H1 (cell line): ENCODE results near the gene ZNF407. TPM values are rescaled to one million over a fixed set of nuclear protein-coding genes. Genes with fewer than 3 reads are reported as not detected.

ENCODE experiments used
- CTCF ChIA-PET: fragments of 300-600 bp; sonication (Branson Sonifier 250); formaldehyde crosslinking; loops from one replicate; lab custom pipeline; 2021; ENCODE audit not compliant: partially characterized antibody; lab: Charles Lee
- POLR2A ChIA-PET: fragments of 300-600 bp; sonication (Branson Sonifier 250); formaldehyde crosslinking; loops from one replicate; lab custom pipeline; 2021; ENCODE audit warnings: inconsistent platforms; ENCODE audit not compliant: partially characterized antibody; lab: Charles Lee
- DNase-seq, 2 experiments: peaks; one replicate each; pipeline versions ENCODE4 v3.0.0 to v3.0.0-alpha.2; 2010 to 2022; ENCODE audit warnings: low spot score in 2 of 2, low read depth in 1 of 2, mixed read lengths in 1 of 2
- FAIRE-seq: peaks from 2 replicates; lab custom pipeline; 2011; peaks lifted over from hg19 to GRCh38; lab: Jason Lieb, UNC
- H2AFZ ChIP-seq: 2 replicates; pipeline ENCODE4 v1.8.1; 2012; ENCODE audit warnings: low read length, inconsistent platforms
- H2AK5ac ChIP-seq: 2 replicates; pipeline ENCODE4 v1.6.1; 2013; ENCODE audit warnings: low read depth, low read length
- H2BK120ac ChIP-seq: replicated peaks from 2 replicates; pipeline ENCODE3; 2013; ENCODE audit warnings: low read depth, low read length, inconsistent platforms
- H2BK12ac ChIP-seq: 2 replicates; pipeline ENCODE4 v1.6.1; 2013; ENCODE audit warnings: low read depth, low read length
- H2BK15ac ChIP-seq: 2 replicates; pipeline ENCODE4 v1.6.1; 2013; ENCODE audit warnings: low read length
- H2BK20ac ChIP-seq: 2 replicates; pipeline ENCODE4 v1.6.1; 2013; ENCODE audit warnings: low read length
- H2BK5ac ChIP-seq: 2 replicates; pipeline ENCODE4 v1.6.1; 2013; ENCODE audit warnings: low read depth, low read length
- H3K14ac ChIP-seq: 2 replicates; pipeline ENCODE4 v1.6.1; 2013; ENCODE audit warnings: inconsistent platforms; ENCODE audit not compliant: insufficient read length
- H3K18ac ChIP-seq: 2 replicates; pipeline ENCODE4 v1.6.1; 2013; ENCODE audit warnings: low read length; ENCODE audit errors: extremely low read depth
- H3K23ac ChIP-seq: 2 replicates; pipeline ENCODE4 v1.6.1; 2013; ENCODE audit warnings: inconsistent platforms; ENCODE audit not compliant: insufficient read length
- H3K23me2 ChIP-seq: 2 replicates; pipeline ENCODE4 v1.6.1; 2013; ENCODE audit warnings: low read depth, low read length
- H3K27ac ChIP-seq: 2 replicates; pipeline ENCODE4 v1.6.1; 2011; ENCODE audit warnings: low read depth, low read length, inconsistent platforms
- H3K27me3 ChIP-seq, 4 experiments: replicated peaks in 1 of 4; 1 replicate in 1 of 4; 2 replicates in 3 of 4; pipeline versions ENCODE4 v1.6.1 to v1.8.1; 2011 to 2013; ENCODE audit warnings: low read length in 3 of 4, mild to moderate bottlenecking in 3 of 4, inconsistent platforms in 2 of 4, mixed read lengths in 2 of 4, moderate library complexity in 1 of 4; ENCODE audit not compliant: control insufficient read depth in 3 of 4, insufficient read depth in 3 of 4; ENCODE audit errors: extremely low read depth in 1 of 4
- H3K36me3 ChIP-seq, 4 experiments: 2 replicates each; pipeline versions ENCODE4 v1.6.1 to v1.8.1; 2011 to 2013; ENCODE audit warnings: mild to moderate bottlenecking in 4 of 4, low read length in 3 of 4, moderate library complexity in 2 of 4, control low read depth in 1 of 4, inconsistent platforms in 1 of 4; ENCODE audit not compliant: insufficient read depth in 4 of 4, control insufficient read depth in 2 of 4
- H3K4ac ChIP-seq: replicated peaks from 2 replicates; pipeline ENCODE3; 2013; ENCODE audit warnings: low read length, low read depth, mixed read lengths, inconsistent platforms; ENCODE audit not compliant: insufficient read length
- H3K4me1 ChIP-seq, 4 experiments: replicated peaks in 1 of 4; 1 replicate in 1 of 4; 2 replicates in 3 of 4; pipeline versions ENCODE4 v1.6.1 to v1.8.1; 2011 to 2013; ENCODE audit warnings: low read length in 3 of 4, inconsistent platforms in 2 of 4, mixed read lengths in 1 of 4; ENCODE audit not compliant: insufficient read depth in 4 of 4, control insufficient read depth in 3 of 4
- H3K4me2 ChIP-seq, 2 experiments: 2 replicates each; pipeline versions ENCODE4 v1.6.1 to v1.8.1; 2011 to 2013; ENCODE audit warnings: low read depth in 2 of 2, low read length in 2 of 2, control low read depth in 1 of 2, inconsistent platforms in 1 of 2, mild to moderate bottlenecking in 1 of 2; ENCODE audit not compliant: insufficient read depth in 1 of 2
- H3K4me3 ChIP-seq, 4 experiments: fragments of 200-600, 300-600 bp in 1 of 4; sonication (generic), shearing (Covaris generic), sonication (Bioruptor Twin) in 1 of 4; 2 replicates each; pipeline versions ENCODE4 v1.5.1 to v1.8.1; 2011 to 2016; ENCODE audit warnings: low read length in 4 of 4, low read depth in 3 of 4, control low read depth in 2 of 4, inconsistent platforms in 2 of 4, mild to moderate bottlenecking in 2 of 4, mixed read lengths in 1 of 4, moderate library complexity in 1 of 4; ENCODE audit not compliant: insufficient read depth in 2 of 4; ENCODE audit errors: extremely low read depth in 1 of 4
- H3K56ac ChIP-seq: replicated peaks from 2 replicates; pipeline ENCODE3; 2013; ENCODE audit warnings: low read depth, mild to moderate bottlenecking, mixed read lengths, low read length, inconsistent platforms; ENCODE audit not compliant: insufficient read length
- H3K79me1 ChIP-seq: 2 replicates; pipeline ENCODE4 v1.6.1; 2013; ENCODE audit warnings: low read depth, low read length, control low read depth
- H3K79me2 ChIP-seq, 2 experiments: 2 replicates each; pipeline versions ENCODE4 v1.6.1 to v1.8.1; 2012 to 2013; ENCODE audit warnings: low read length in 2 of 2, mild to moderate bottlenecking in 2 of 2, inconsistent platforms in 1 of 2; ENCODE audit not compliant: insufficient read depth in 2 of 2, control insufficient read depth in 1 of 2
- H3K9ac ChIP-seq, 4 experiments: replicated peaks in 1 of 4; 1 replicate in 1 of 4; 2 replicates in 3 of 4; pipeline versions ENCODE4 v1.6.1 to v1.8.1; 2011 to 2013; ENCODE audit warnings: low read depth in 3 of 4, low read length in 3 of 4, control low read depth in 2 of 4, mild to moderate bottlenecking in 2 of 4, moderate library complexity in 2 of 4, inconsistent platforms in 1 of 4; ENCODE audit errors: extremely low read depth in 1 of 4
- H3K9me3 ChIP-seq, 2 experiments: 2 replicates each; pipeline versions ENCODE4 v1.6.1 to v1.8.1; 2012 to 2013; ENCODE audit warnings: mild to moderate bottlenecking in 2 of 2, moderate library complexity in 2 of 2, control low read depth in 1 of 2, inconsistent platforms in 1 of 2, low read depth in 1 of 2, low read length in 1 of 2, mixed read lengths in 1 of 2; ENCODE audit not compliant: insufficient read depth in 2 of 2
- H4K20me1 ChIP-seq, 2 experiments: replicated peaks in 1 of 2; 2 replicates each; pipeline versions ENCODE3 to v1.8.1; 2011 to 2013; ENCODE audit warnings: inconsistent platforms in 2 of 2, low read length in 2 of 2, mild to moderate bottlenecking in 1 of 2; ENCODE audit not compliant: insufficient read depth in 2 of 2, control insufficient read depth in 1 of 2
- H4K5ac ChIP-seq: 2 replicates; pipeline ENCODE4 v1.6.1; 2013; ENCODE audit warnings: low read length, low read depth, mixed read lengths, inconsistent platforms; ENCODE audit not compliant: insufficient read length
- H4K8ac ChIP-seq: 2 replicates; pipeline ENCODE4 v1.8.0; 2013; ENCODE audit warnings: mild to moderate bottlenecking, moderate library complexity, low read length, inconsistent platforms; ENCODE audit not compliant: insufficient read depth; ENCODE audit errors: extremely low read depth
- H4K91ac ChIP-seq: replicated peaks from 2 replicates; pipeline ENCODE3; 2013; ENCODE audit warnings: low read length, mixed read lengths, inconsistent platforms; ENCODE audit not compliant: insufficient read length
- ASH2L ChIP-seq: fragments of 200-600, 300-600 bp; sonication (generic); IDR thresholded peaks from one replicate; pipeline ENCODE4 v1.7.1; 2017; ENCODE audit warnings: low read length
- BACH1 ChIP-seq: IDR thresholded peaks from 2 replicates; pipeline ENCODE4 v1.6.1; 2012; ENCODE audit warnings: low read length, improper control_type of control experiment
- CBX5 ChIP-seq: fragments of 300-800, 300-1000 bp; sonication (generic); IDR thresholded peaks from 2 replicates; pipeline ENCODE4 v1.7.1; 2016; ENCODE audit warnings: antibody characterized with exemption, low read length, low read depth
- CHD1 ChIP-seq: IDR thresholded peaks from 2 replicates; pipeline ENCODE4 v1.6.1; 2012; ENCODE audit warnings: low read depth, low read length, improper control_type of control experiment
- EGR1 ChIP-seq: IDR thresholded peaks from 2 replicates; pipeline ENCODE4 v1.6.1; 2011; ENCODE audit warnings: low read depth, low read length, borderline replicate concordance
- FOSL1 ChIP-seq: IDR thresholded peaks from 2 replicates; pipeline ENCODE4 v1.6.1; 2011; ENCODE audit warnings: mild to moderate bottlenecking, low read depth, low read length, moderate library complexity; ENCODE audit not compliant: insufficient read depth
- JUND ChIP-seq: IDR thresholded peaks from 2 replicates; pipeline ENCODE4 v1.6.1; 2011; ENCODE audit warnings: mild to moderate bottlenecking, improper control_type of control experiment, low read length
- KDM1A ChIP-seq: fragments of 200-600, 300-600 bp; sonication (generic); IDR thresholded peaks from 2 replicates; pipeline ENCODE4 v1.7.1; 2016; ENCODE audit warnings: mild to moderate bottlenecking, low read length, borderline replicate concordance
- KDM4A ChIP-seq: IDR thresholded peaks from one replicate; pipeline ENCODE4 v1.7.1; 2012; ENCODE audit warnings: low read depth, mild to moderate bottlenecking, moderate library complexity, low read length, inconsistent platforms; ENCODE audit not compliant: severe bottlenecking
- KDM5A ChIP-seq: fragments of 200-600 bp; IDR thresholded peaks from 2 replicates; pipeline ENCODE4 v1.7.1; 2012; ENCODE audit warnings: mild to moderate bottlenecking, low read length, inconsistent platforms, mixed read lengths
- POLR2A ChIP-seq, 2 experiments: IDR thresholded peaks; 1 replicate in 1 of 2; 2 replicates in 1 of 2; pipeline ENCODE4 v1.6.1; 2011; ENCODE audit warnings: low read depth in 2 of 2, low read length in 2 of 2, mild to moderate bottlenecking in 2 of 2; ENCODE audit errors: control extremely low read depth in 1 of 2
- POLR2AphosphoS5 ChIP-seq: IDR thresholded peaks from 2 replicates; pipeline ENCODE4 v1.6.1; 2011; ENCODE audit warnings: low read depth, low read length
- RBBP5 ChIP-seq: IDR thresholded peaks from 2 replicates; pipeline ENCODE4 v1.7.1; 2012; ENCODE audit warnings: low read depth, mild to moderate bottlenecking, inconsistent platforms, low read length, moderate library complexity, borderline replicate concordance
- RFX5 ChIP-seq: IDR thresholded peaks from 2 replicates; pipeline ENCODE4 v1.6.1; 2011; ENCODE audit warnings: low read depth, low read length, improper control_type of control experiment, borderline replicate concordance
- SIX5 ChIP-seq: IDR thresholded peaks from 2 replicates; pipeline ENCODE4 v1.6.1; 2011; ENCODE audit warnings: mild to moderate bottlenecking, low read depth, low read length
- SP1 ChIP-seq: IDR thresholded peaks from 2 replicates; pipeline ENCODE4 v1.6.1; 2011; ENCODE audit warnings: low read depth, low read length
- TBP ChIP-seq: IDR thresholded peaks from 2 replicates; pipeline ENCODE4 v1.6.1; 2011; ENCODE audit warnings: low read depth, low read length, improper control_type of control experiment
- WGBS, 2 experiments: shearing (Covaris generic) in 1 of 2; methylation state at CpG; one replicate each; pipeline versions ENCODE4 v1.1.6 to v1.1.7; 2013 to 2015; ENCODE audit warnings: low lambda C conversion rate in 2 of 2, mixed read lengths in 2 of 2, inconsistent platforms in 1 of 2, low coverage in 1 of 2, missing lambda C conversion rate in 1 of 2; ENCODE audit not compliant: insufficient replicate concordance in 2 of 2, insufficient coverage in 1 of 2, insufficient read length in 1 of 2; ENCODE audit errors: extremely low coverage in 1 of 2, missing lambda C conversion rate in 1 of 2; 5-methylcytosine and 5-hydroxymethylcytosine counted together
- polyA plus RNA-seq, 7 experiments: library from polyadenylated mRNA; depleted of rRNA in 3 of 7; stranded (reverse) in 5 of 7; unstranded in 2 of 7; fragments of >200 nt in 5 of 7; fragments of 200-250 nt in 2 of 7; gene quantifications; 1 replicate in 5 of 7; 2 replicates in 1 of 7; 4 replicates in 1 of 7; pipeline versions ENCODE4 v1.2.1 to v1.2.3, GENCODE V29; 2011 to 2013; ENCODE audit warnings: missing spikeins in 2 of 7, mixed read lengths in 2 of 7
- total RNA-seq: library from RNA; stranded (reverse); fragmentation: NEBNext Ultra II Directional; extraction: Animal tissue kit (Norgen Biotek cat#: 25700); gene quantifications from 2 replicates; pipeline ENCODE4 v1.2.1, GENCODE V29; 2021

ZNF407 gene
- total and polyA plus RNA-seq, 2 of the 8 experiments (the other 6 are each of a cell fraction or from before 2014, with no cell fraction given): 1.5 to 6.8 TPM

DNA sequence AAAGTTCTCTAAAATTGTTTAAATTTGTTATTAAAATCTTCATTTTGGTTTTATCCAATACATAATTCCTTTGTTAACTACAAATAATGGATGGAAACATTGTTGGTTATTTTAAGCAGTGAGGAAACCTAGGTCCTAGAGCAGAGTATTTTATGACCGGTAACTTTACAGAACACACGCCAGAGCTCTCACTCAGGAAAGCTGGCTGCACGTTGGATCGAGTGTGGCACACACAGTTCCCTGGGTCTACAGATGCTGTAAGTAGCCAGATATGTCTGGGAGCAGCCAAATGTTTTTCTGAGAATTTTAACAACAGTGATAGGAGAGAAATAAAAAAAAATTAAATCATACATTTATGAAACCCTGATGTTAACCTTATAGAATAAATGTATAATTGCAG lies 264.4 kb downstream of the ZNF407 start:
- Histone ChIP-seq H3K14ac (no peak overlapping the region), H4K91ac (no peak overlapping the region), H3K4me2 (no peak overlapping the region), H3K4ac (no peak overlapping the region), H3K79me1 (no peaks in the 10 kb centered on the region), H3K23me2 (no peaks in the 10 kb centered on the region), H3K23ac (no peak overlapping the region), H2BK120ac (no peak overlapping the region), H2BK20ac (no peak overlapping the region), H2BK12ac (no peak overlapping the region), H3K36me3 (no peaks in the 10 kb centered on the region), H3K9me3 (no peaks in the 10 kb centered on the region), H3K9ac (no peak overlapping the region), H3K79me2 (no peaks in the 10 kb centered on the region), H2AFZ (no peak overlapping the region), H2BK15ac (no peak overlapping the region), H3K56ac (no peak overlapping the region), H3K27ac (no peak overlapping the region), H4K8ac (no peak overlapping the region), H2AK5ac (no peak overlapping the region), H3K18ac (no peak overlapping the region), H3K4me3 (no peak overlapping the region), H3K27me3 (peaks cover 0 to 1% (median 0%) of the 10 kb centered on the region in 4 experiments; a peak in 1 of 7 replicates), H4K20me1 (no peaks in the 10 kb centered on the region), H3K4me1 (no peaks in the 10 kb centered on the region), H4K5ac (no peak overlapping the region), H2BK5ac (no peak overlapping the region)
- 96% methylated on average over 4 of the region's 4 CpGs; no CpG with 5 or more reads in 1 of the 2 experiments for WGBS, 2 experiments
- DNase-seq (no peak), FAIRE-seq (no peak)
- ChIA-PET POLR2A (no interaction called here), CTCF (no interaction called here)
- TF ChIP-seq KDM5A (no peak), EGR1 (no peak), CBX5 (no peak), FOSL1 (no peak), RFX5 (no peak), TBP (no peak), RBBP5 (no peak), KDM4A (no peak), POLR2A (IDR thresholded peaks at IDR 0.05; ENCODE audit: control extremely low read depth in 1 of 2, low read depth in 2 of 2, low read length in 2 of 2) (no peak), CHD1 (no peak), KDM1A (no peak), POLR2AphosphoS5 (no peak), JUND (no peak), SIX5 (no peak), ASH2L (no peak), BACH1 (no peak), SP1 (no peak)
